Mesendoderm (in vitro differentiated cells): ENCODE results near the gene KCNK7.

ENCODE experiments used
- DNase-seq: peaks from one replicate; pipeline ENCODE4 v3.0.0; 2013
- H2AK5ac ChIP-seq: 2 replicates; pipeline ENCODE4 v1.6.1; 2013; ENCODE audit warnings: low read length, inconsistent platforms
- H2BK120ac ChIP-seq: 2 replicates; pipeline ENCODE4 v1.6.1; 2013; ENCODE audit warnings: low read depth, mild to moderate bottlenecking, low read length, moderate library complexity, mixed read lengths
- H2BK15ac ChIP-seq: replicated peaks from 2 replicates; pipeline ENCODE4 v1.6.1; 2013; ENCODE audit warnings: low read depth, mild to moderate bottlenecking, moderate library complexity
- H2BK5ac ChIP-seq: 2 replicates; pipeline ENCODE4 v1.6.1; 2013; ENCODE audit warnings: low read length, inconsistent platforms
- H3K18ac ChIP-seq: 2 replicates; pipeline ENCODE4 v1.6.1; 2013; ENCODE audit warnings: mild to moderate bottlenecking, low read length, mixed read lengths
- H3K23ac ChIP-seq: one replicate; pipeline ENCODE4 v1.6.1; 2013; ENCODE audit warnings: low read length
- H3K27ac ChIP-seq: 2 replicates; pipeline ENCODE4 v1.5.1; 2013; ENCODE audit warnings: low read depth, mild to moderate bottlenecking, inconsistent platforms, low read length, moderate library complexity
- H3K27me3 ChIP-seq: 2 replicates; pipeline ENCODE4 v1.6.1; 2013; ENCODE audit warnings: low read length, control low read depth, mild to moderate bottlenecking, inconsistent platforms; ENCODE audit not compliant: insufficient read depth, poor library complexity
- H3K36me3 ChIP-seq: 2 replicates; pipeline ENCODE4 v1.6.1; 2013; ENCODE audit warnings: low read length, inconsistent platforms; ENCODE audit not compliant: control insufficient read depth, insufficient read depth
- H3K4ac ChIP-seq: one replicate; pipeline ENCODE4 v1.6.1; 2013; ENCODE audit warnings: low read depth, mild to moderate bottlenecking, low read length, moderate library complexity
- H3K4me1 ChIP-seq: 2 replicates; pipeline ENCODE4 v1.6.1; 2013; ENCODE audit warnings: low read depth, low read length, inconsistent platforms; ENCODE audit not compliant: control insufficient read depth
- H3K4me2 ChIP-seq: 2 replicates; pipeline ENCODE4 v1.6.1; 2013; ENCODE audit warnings: low read length
- H3K4me3 ChIP-seq: 2 replicates; pipeline ENCODE4 v1.5.1; 2013; ENCODE audit warnings: mild to moderate bottlenecking, low read length
- H3K56ac ChIP-seq: one replicate; pipeline ENCODE4 v1.6.1; 2013; ENCODE audit warnings: low read length
- H3K79me1 ChIP-seq: 2 replicates; pipeline ENCODE4 v1.6.1; 2013; ENCODE audit warnings: low read length, inconsistent platforms
- H3K79me2 ChIP-seq: 2 replicates; pipeline ENCODE4 v1.6.1; 2013; ENCODE audit warnings: mild to moderate bottlenecking, low read length; ENCODE audit not compliant: control insufficient read depth, insufficient read depth
- H3K9ac ChIP-seq: 2 replicates; pipeline ENCODE4 v1.6.1; 2013; ENCODE audit warnings: low read length, inconsistent platforms
- H4K5ac ChIP-seq: one replicate; pipeline ENCODE4 v1.6.1; 2013; ENCODE audit warnings: low read length
- H4K8ac ChIP-seq: one replicate; pipeline ENCODE4 v1.6.1; 2013; ENCODE audit warnings: low read depth, mild to moderate bottlenecking, control low read depth, low read length, moderate library complexity
- WGBS: extraction: QIAGEN DNeasy Blood & Tissue Kit; methylation state at CpG from one replicate; pipeline ENCODE4 v1.1.7; 2013; ENCODE audit warnings: low lambda C conversion rate, missing lambda C conversion rate; ENCODE audit not compliant: insufficient coverage; ENCODE audit errors: extremely low coverage; 5-methylcytosine and 5-hydroxymethylcytosine counted together

KCNK7 gene

DNA sequence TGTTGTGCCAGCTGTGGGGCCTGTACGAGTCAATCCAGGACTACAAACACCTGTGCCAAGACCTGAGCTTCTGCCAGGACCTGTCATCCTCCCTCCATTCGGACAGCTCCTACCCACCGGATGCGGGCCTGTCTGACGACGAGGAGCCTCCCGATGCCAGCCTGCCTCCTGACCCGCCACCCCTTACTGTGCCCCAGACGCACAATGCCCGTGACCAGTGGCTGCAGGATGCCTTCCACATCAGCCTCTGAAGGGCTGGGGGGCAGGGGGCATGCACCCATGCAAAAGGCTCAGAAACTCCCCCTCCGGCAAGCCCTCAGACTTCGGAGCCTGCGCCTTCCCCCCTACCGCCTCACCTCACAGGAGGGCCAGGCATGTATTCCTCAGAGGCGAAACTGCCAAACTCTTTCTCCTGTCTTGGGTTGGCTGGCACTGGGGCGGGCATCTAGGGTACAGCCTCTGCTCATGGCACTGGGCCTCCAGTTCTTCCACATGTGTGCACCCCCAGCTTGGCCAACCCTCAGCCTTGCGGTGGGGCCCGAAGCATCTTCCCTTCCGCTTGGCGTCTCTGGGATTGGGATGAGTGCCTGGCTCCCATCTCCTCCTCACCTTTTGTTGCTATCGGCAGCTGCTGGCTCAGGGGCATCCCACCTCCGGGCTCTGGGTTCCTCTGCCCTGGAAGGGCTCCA, 22.1 kb downstream of the KCNK7 start:
- no peak overlapping the region for H3K23ac ChIP-seq
- no peak for DNase-seq

GRCh38 chr11:65572356-65573051, 23.1 kb downstream of the KCNK7 start, which contains the start of gene FAM89B:
FAM89B (plus strand) TSS chr11:65572538; CDS start chr11:65572670, 132 bp downstream.
- H3K79me1 ChIP-seq = peaks cover 9% of the 10 kb centered on the region
- no peak within 1 kb of the TSS for H2BK5ac ChIP-seq
- H2BK120ac ChIP-seq = no peak within 1 kb of the TSS
- peak within 1 kb of the TSS; percentile 58 for H3K4me3 ChIP-seq
- H3K27ac ChIP-seq = no peak within 1 kb of the TSS
- DNase-seq = peak; percentile 86
- no peaks in the 10 kb centered on the region for H3K27me3 ChIP-seq
- peaks cover 11% of the 10 kb centered on the region for H3K4me1 ChIP-seq
- H3K79me2 ChIP-seq = peaks cover 8% of the 10 kb centered on the region
- H3K18ac ChIP-seq = peak within 1 kb of the TSS; percentile 43
- H3K9ac ChIP-seq = peak within 1 kb of the TSS; percentile 92
- peak within 1 kb of the TSS; percentile 57 for H3K23ac ChIP-seq
- WGBS = no CpG with 5 or more reads among the region's 86 CpGs
- H4K5ac ChIP-seq = no peak within 1 kb of the TSS
- no peak within 1 kb of the TSS for H2BK15ac ChIP-seq
- H3K36me3 ChIP-seq = no peaks in the 10 kb centered on the region
- no peak within 1 kb of the TSS for H4K8ac ChIP-seq
- H3K4me2 ChIP-seq = peak within 1 kb of the TSS; percentile 92
- H2AK5ac ChIP-seq = no peak within 1 kb of the TSS
- peak within 1 kb of the TSS; percentile 90 for H3K56ac ChIP-seq
- H3K4ac ChIP-seq = no peak within 1 kb of the TSS

More for the DNA sequence above, 22.1 kb downstream of the KCNK7 start:
- H3K27ac ChIP-seq = no peak overlapping the region
- no peak overlapping the region for H2BK5ac ChIP-seq
- peak overlapping the region; percentile 90 for H3K56ac ChIP-seq
- no peak overlapping the region for H3K4me3 ChIP-seq
- no peaks in the 10 kb centered on the region for H3K36me3 ChIP-seq
- peak overlapping the region; percentile 86 for H3K9ac ChIP-seq
- no peak overlapping the region for H2AK5ac ChIP-seq
- H3K4ac ChIP-seq = no peak overlapping the region
- peaks cover 11% of the 10 kb centered on the region for H3K4me1 ChIP-seq
- WGBS = no CpG with 5 or more reads among the region's 22 CpGs
- no peak overlapping the region for H2BK120ac ChIP-seq
- H4K8ac ChIP-seq = no peak overlapping the region
- no peak overlapping the region for H4K5ac ChIP-seq
- H3K4me2 ChIP-seq = peak overlapping the region; percentile 61
- peaks cover 9% of the 10 kb centered on the region for H3K79me1 ChIP-seq
- H3K27me3 ChIP-seq = no peaks in the 10 kb centered on the region
- H3K18ac ChIP-seq = no peak overlapping the region
- H2BK15ac ChIP-seq = no peak overlapping the region
- H3K79me2 ChIP-seq = peaks cover 8% of the 10 kb centered on the region

GRCh38 chr11:65571940-65572339, 23.7 kb downstream of the KCNK7 start:
- no peak overlapping the region for H4K8ac ChIP-seq
- no peak overlapping the region for H3K23ac ChIP-seq
- no peaks in the 10 kb centered on the region for H3K36me3 ChIP-seq
- peaks cover 11% of the 10 kb centered on the region for H3K4me1 ChIP-seq
- H3K4ac ChIP-seq = no peak overlapping the region
- H3K27me3 ChIP-seq = no peaks in the 10 kb centered on the region
- peak; percentile 91 for DNase-seq
- H3K27ac ChIP-seq = no peak overlapping the region
- H3K79me1 ChIP-seq = peaks cover 9% of the 10 kb centered on the region
- H2BK5ac ChIP-seq = no peak overlapping the region
- H3K4me2 ChIP-seq = peak overlapping the region; percentile 92
- H3K56ac ChIP-seq = peak overlapping the region; percentile 74
- H3K79me2 ChIP-seq = peaks cover 8% of the 10 kb centered on the region
- no peak overlapping the region for H2AK5ac ChIP-seq
- H3K18ac ChIP-seq = peak overlapping the region; percentile 16
- no peak overlapping the region for H4K5ac ChIP-seq
- H2BK15ac ChIP-seq = no peak overlapping the region
- H2BK120ac ChIP-seq = no peak overlapping the region
- H3K9ac ChIP-seq = peak overlapping the region; percentile 67
- no peak overlapping the region for H3K4me3 ChIP-seq
- no CpG with 5 or more reads among the region's 11 CpGs for WGBS

DNA sequence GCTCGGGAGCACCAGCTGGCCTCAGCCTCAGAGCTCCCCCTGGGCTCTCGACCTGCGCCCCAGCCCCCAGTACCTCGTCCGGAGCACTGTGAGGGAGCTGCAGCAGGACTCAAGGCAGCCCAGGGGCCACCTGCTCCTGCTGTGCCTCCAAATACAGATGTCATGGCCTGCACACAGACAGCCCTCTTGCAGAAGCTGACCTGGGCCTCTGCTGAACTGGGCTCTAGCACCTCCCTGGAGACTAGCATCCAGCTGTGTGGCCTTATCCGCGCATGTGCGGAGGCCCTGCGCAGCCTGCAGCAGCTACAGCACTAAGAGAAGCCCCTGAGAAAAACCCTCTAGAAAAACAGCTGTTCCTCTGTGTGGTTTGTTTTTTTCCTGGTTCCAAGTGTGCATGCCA, 24.2 kb downstream of the KCNK7 start:
- DNase-seq = no peak
- no peak overlapping the region for H4K5ac ChIP-seq
- no CpG with 5 or more reads among the region's 9 CpGs for WGBS
- no peak overlapping the region for H3K18ac ChIP-seq
- peak overlapping the region; percentile 98 for H3K56ac ChIP-seq
- H3K27ac ChIP-seq = no peak overlapping the region
- H3K4me2 ChIP-seq = peak overlapping the region; percentile 77
- H4K8ac ChIP-seq = no peak overlapping the region
- H3K79me1 ChIP-seq = peaks cover 9% of the 10 kb centered on the region
- peaks cover 8% of the 10 kb centered on the region for H3K79me2 ChIP-seq
- no peak overlapping the region for H2BK5ac ChIP-seq
- peak overlapping the region; percentile 92 for H3K9ac ChIP-seq
- no peak overlapping the region for H3K4me3 ChIP-seq
- H3K23ac ChIP-seq = no peak overlapping the region
- H3K4ac ChIP-seq = no peak overlapping the region
- peaks cover 11% of the 10 kb centered on the region for H3K4me1 ChIP-seq
- no peak overlapping the region for H2BK120ac ChIP-seq
- H3K36me3 ChIP-seq = no peaks in the 10 kb centered on the region
- H2BK15ac ChIP-seq = no peak overlapping the region
- H2AK5ac ChIP-seq = no peak overlapping the region
- no peaks in the 10 kb centered on the region for H3K27me3 ChIP-seq

DNA sequence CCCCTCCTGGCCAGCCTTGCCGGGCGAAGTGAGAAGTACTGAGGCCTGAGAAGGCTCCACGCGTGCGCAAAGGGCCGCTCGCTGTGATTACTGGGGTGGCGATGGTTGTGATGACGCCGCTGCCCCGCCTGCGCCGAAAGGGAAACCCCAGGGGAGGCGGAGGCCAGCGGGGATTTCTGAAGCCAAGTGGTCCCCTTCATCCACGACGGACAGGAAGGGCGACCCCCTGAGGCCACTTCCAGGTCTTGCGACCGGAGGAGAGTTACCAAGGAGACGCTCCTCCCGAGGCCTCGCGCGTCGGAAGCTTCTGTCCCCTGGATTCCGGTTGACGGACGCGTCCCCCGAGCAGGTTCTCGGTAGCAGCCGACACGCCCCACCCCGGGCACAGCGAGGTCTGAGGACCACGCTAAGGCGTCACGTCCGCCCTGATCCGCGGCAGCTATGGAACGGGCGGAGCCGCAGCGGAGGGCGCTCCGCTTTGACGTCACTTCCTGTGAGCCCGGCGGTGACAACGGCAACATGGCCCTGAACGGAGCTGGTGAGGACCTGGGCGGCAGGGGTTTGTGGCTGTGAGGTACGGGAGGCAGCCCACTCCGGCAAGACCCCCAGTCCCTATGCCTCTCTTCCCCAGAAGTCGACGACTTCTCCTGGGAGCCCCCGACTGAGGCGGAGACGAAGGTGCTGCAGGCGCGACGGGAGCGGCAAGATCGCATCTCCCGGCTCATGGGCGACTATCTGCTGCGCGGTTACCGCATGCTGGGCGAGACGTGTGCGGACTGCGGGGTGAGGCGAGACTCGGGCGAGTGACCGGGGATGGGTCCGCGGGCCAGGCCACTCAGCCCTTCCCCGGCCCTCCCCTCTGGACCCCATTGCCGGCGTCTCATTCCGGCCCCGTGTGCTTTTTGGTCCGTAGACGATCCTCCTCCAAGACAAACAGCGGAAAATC, 25.4 kb downstream of the KCNK7 start, which contains the start of gene ZNRD2:
Gene ZNRD2 (plus strand): TSS at position 505 of the 946 bp plus-strand sequence. CDS start 15 bp downstream, at position 520.
- Histone ChIP-seq H3K18ac (peak within 1 kb of the TSS; percentile 22), H3K79me2 (peaks cover 8% of the 10 kb centered on the region), H2BK120ac (no peak within 1 kb of the TSS), H3K4me1 (peaks cover 11% of the 10 kb centered on the region), H3K27me3 (no peaks in the 10 kb centered on the region), H3K36me3 (no peaks in the 10 kb centered on the region), H2BK15ac (no peak within 1 kb of the TSS), H4K5ac (no peak within 1 kb of the TSS), H3K4me3 (peak within 1 kb of the TSS; percentile 97), H3K79me1 (peaks cover 9% of the 10 kb centered on the region), H2BK5ac (no peak within 1 kb of the TSS), H2AK5ac (no peak within 1 kb of the TSS), H3K23ac (no peak within 1 kb of the TSS), H3K4ac (peak within 1 kb of the TSS; percentile 64), H4K8ac (peak within 1 kb of the TSS; percentile 76), H3K56ac (peak within 1 kb of the TSS; percentile 98), H3K9ac (peak within 1 kb of the TSS; percentile 92), H3K4me2 (peak within 1 kb of the TSS; percentile 81), H3K27ac (peak within 1 kb of the TSS; percentile 84)
- WGBS = no CpG with 5 or more reads among the region's 89 CpGs
- DNase-seq = peak; percentile 99
